Placental pericyte (primary cell): ENCODE data around the gene TMEM39B. TPM values are rescaled to one million over a fixed set of nuclear protein-coding genes. Genes with fewer than 3 reads are reported as not detected.

ENCODE experiments used
- small RNA-seq: library from RNA; depleted of rRNA; stranded (forward); fragments of <200 nt; gene quantifications from one replicate; pipeline ENCODE3, GENCODE V24; 2012; ENCODE audit warnings: low replicate concordance
- total RNA-seq: library from RNA; depleted of rRNA; stranded (reverse); fragments of >200 nt; gene quantifications from 2 replicates; pipeline ENCODE4 v1.2.3, GENCODE V29; 2012

The TMEM39B gene
- total RNA-seq: 9.6 and 11.6 TPM in 2 replicates

DNA sequence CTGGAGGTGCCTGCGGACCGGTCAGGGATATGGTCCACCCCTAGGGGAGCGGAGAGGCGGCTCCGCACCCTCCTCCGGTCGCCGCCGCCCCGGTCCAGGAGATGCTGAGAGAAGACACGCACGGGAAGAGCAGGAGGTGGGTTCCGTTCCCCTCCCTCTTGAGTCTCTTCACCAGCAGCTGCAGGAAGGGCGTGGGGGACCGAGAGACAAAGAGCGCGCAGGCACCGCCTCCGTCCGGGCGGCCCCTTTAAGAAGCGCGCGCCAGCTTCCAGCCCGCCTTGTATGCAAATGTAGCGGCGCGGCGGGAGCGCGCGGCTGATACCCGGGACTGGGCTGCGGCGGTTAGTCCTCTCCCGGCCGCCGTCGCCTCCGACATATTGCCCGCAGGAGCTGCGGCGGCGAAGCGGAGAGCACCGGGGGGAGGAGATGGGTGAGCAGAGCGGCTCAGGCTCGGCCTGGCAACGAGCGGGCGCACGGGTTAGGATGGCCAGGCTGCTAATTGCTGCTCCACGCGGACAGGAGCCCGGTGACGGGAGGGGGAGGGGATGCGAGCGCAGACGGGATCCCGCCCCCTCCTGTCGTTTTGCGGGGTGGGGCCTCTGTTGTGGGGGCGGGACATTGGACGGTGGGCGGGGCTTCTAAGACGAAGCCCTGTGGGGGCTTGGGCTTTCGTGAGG, at the start of gene TMEM39B:
TMEM39B (plus strand) TSS at position 318 of the 677 bp plus-strand sequence; CDS start at position 427, 109 bp downstream.

DNA sequence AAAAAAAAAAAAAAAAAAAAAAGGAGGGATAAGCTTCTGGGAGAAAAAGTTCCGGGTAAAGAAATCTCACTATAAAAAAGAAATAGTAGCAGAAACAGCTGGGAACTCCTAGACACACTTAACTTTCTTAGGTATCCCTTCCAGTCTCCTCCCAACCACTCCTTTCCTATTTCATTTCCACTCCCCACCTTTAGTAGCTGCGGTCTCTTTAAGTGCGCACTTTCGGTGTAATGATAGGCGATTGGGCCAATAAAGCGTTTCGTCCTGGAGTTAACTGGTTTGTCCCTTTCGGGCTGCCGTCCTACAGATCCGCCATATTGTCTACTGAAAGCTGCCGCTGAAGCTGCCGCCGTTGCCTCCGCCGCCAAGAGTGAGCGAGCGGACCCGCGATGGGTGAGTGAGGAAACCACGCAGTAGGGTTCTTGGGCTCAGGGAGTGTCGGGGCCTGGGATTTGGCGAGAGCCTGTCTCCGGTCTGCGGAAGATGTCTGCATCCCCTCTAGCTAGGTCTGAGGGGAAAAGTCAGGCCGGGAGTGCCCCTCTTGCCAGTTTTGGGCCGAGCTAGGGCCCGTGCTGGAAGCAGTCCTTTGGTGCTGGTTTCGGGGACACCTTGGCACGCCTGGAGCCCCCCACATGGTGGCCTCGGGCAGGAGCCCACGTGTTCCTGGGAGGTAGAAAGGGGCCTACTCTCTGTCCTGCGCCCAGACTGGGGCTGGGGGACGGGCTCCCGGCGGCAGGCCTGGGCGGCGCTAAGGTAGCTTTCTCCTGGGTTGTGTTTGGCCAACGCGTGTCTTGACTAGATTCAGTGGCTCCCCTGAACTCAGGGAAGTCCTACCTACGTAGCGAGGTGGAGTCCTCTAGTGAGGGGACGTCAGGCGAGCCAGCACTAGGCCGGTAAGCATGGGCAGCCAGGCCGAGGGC, 35.3 kb downstream of the TMEM39B start, which contains the start of gene KPNA6:
KPNA6 (plus strand) TSS at position 315 of the 920 bp plus-strand sequence; CDS start at position 390, 75 bp downstream.

Small RNA genes within 50 kb of the gene (small RNA-seq; reads per million reads assigned to genes)
- gene MIR5585: not detected
- not detected for gene RF00017

Other genes with a start within 250 kb of the TMEM39B start
- gene PTP4A2, start 134.6 kb upstream of the TMEM39B start, total RNA-seq: 514 and 642 TPM in 2 replicates
- 49.0 and 61.4 TPM in 2 replicates for gene KHDRBS1, start 59.1 kb upstream of the TMEM39B start, total RNA-seq
- gene KPNA6, start 35.1 kb downstream of the TMEM39B start, total RNA-seq: 49.9 and 101 TPM in 2 replicates
- 85.6 and 106 TPM in 2 replicates for gene TXLNA, start 106.7 kb downstream of the TMEM39B start, total RNA-seq
- gene CCDC28B, start 127.7 kb downstream of the TMEM39B start, total RNA-seq: 5.0 and 11.7 TPM in 2 replicates
- 1.1 and 2.1 TPM in 2 replicates for gene IQCC, start 132.7 kb downstream of the TMEM39B start, total RNA-seq
- not detected in 2 replicates for gene DCDC2B, start 136.2 kb downstream of the TMEM39B start, total RNA-seq
- 21.9 and 26.5 TPM in 2 replicates for gene TMEM234, start 149.4 kb downstream of the TMEM39B start, total RNA-seq
- gene EIF3I, start 149.5 kb downstream of the TMEM39B start, total RNA-seq: 333 and 358 TPM in 2 replicates
- 0.88 and 1.0 TPM in 2 replicates for gene FAM167B, start 174.3 kb downstream of the TMEM39B start, total RNA-seq
- not detected in 2 replicates for gene LCK, start 178.3 kb downstream of the TMEM39B start, total RNA-seq
- gene HDAC1, start 219.1 kb downstream of the TMEM39B start, total RNA-seq: 67.8 and 89.0 TPM in 2 replicates